Measurements from ENCODE around the gene FANCE. TPM values are rescaled to one million over a fixed set of nuclear protein-coding genes. Genes with fewer than 3 reads are reported as not detected.

FANCE gene
- total RNA-seq, 1 donor from 2014 or later, result 22.3 TPM

DNA sequence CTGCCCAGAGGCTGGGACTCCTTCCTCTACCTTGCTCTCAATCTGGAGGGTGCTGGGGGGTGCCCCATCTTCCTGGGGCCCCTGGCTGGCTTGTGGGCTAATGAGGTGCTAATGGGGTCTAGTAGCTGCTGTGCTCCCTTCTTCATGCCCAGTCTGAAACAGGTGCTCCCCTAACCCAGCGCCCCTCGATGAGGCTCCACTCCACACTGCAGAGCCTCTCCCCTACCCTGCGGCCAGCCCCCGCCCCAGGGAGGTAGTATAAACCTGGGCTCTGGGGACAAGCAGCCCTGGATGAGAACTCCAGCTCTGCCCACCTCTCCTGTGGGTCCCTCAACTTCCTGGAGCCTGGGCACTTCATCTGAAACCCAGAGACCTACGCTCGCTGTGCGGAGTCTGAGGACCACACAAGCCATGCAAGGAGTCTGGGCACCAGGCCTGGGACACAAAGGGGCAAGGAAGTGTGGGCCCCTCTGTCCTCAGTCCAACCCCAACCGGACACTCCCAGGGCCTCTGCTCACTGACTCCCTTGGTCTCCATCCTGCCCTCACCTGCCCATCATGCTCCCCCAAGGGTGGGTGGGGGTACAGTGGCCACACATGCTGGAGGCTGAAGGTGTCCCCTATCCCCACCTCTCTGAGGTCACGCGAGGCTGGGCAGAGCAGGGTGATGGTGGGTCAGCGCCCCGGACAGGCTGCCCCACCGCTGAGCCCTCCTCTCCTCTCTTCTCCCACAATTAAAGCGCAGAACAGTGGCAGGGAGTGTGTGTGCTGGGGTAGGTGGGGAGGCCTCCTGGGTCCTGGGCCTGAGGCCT, 22.2 kb downstream of the FANCE start:
- H3K36me3 Mint-ChIP-seq (ENCODE audit: low read depth), result peaks cover 30% of the 10 kb centered on the region
- intact Hi-C loops (cut with micrococcal nuclease), result no loop called here
- H3K9me3 Mint-ChIP-seq, result no peaks in the 10 kb centered on the region
- no peaks in the 10 kb centered on the region for H3K27me3 Mint-ChIP-seq (ENCODE audit: insufficient read depth)
- no peak for DNase-seq (ENCODE audit: low spot score)
- H3K27ac Mint-ChIP-seq, result no peak overlapping the region
- no peak overlapping the region for H3K4me3 Mint-ChIP-seq
- H3K4me1 Mint-ChIP-seq (ENCODE audit: low read depth), result peaks cover 29% of the 10 kb centered on the region

DNA sequence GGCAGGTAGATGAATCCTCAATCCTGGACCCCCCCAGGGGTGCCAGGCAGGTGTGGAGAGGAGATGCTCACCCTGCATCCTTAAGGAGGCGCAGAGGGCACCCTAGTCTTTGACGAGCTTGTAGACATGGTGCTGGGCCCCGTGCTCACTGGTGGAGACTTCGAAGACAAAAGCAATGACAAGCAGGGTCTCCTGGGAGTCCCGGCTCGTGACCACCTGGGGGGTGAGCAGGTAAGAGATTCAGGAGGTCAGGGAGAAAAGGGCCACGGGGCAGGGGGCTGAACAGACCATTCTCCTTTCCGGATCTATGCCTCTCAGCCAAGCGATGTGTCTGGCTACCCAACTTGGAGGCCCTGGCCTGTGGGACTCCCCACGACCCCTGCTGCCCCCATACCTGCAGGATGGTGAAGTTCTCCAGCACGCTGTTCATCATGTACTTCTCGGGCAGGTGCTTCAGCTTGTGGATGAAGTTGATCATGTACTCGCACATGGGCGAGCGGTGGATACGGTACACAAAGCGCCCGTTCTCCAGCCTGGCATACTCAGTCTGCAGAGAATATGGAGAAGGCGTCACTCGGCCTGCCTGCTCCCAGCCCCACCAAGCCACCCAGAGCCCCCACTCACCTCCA, 22.9 kb downstream of the FANCE start:
- H3K9me3 Mint-ChIP-seq, result no peaks in the 10 kb centered on the region
- H3K36me3 Mint-ChIP-seq (ENCODE audit: low read depth), result peaks cover 23% of the 10 kb centered on the region
- intact Hi-C loops (cut with micrococcal nuclease), result no loop called here
- H3K4me1 Mint-ChIP-seq (ENCODE audit: low read depth), result peaks cover 21% of the 10 kb centered on the region
- H3K4me3 Mint-ChIP-seq, result no peak overlapping the region
- no peak overlapping the region for H3K27ac Mint-ChIP-seq
- no peaks in the 10 kb centered on the region for H3K27me3 Mint-ChIP-seq (ENCODE audit: insufficient read depth)
- no peak for DNase-seq (ENCODE audit: low spot score)

DNA sequence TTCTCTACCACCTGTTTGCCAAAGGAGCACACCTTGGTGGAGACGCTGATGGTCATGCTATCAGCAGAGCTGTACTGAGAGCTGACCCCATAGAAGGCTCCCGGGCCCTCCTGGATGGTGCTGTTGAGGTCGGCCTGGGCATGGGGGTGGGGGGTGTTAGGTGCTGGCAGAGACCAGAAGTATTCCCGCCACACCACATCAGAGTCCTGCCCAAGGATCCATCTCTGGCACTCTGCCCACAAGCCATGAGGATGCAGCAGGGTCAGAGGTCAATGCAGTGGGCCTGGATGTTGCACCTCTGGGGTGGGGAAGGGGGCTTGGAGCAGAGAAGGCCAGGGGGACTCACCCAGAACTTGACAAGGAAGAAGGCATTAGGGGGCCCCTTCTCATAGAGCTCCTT, 23.4 kb downstream of the FANCE start:
- no peak for DNase-seq (ENCODE audit: low spot score)

DNA sequence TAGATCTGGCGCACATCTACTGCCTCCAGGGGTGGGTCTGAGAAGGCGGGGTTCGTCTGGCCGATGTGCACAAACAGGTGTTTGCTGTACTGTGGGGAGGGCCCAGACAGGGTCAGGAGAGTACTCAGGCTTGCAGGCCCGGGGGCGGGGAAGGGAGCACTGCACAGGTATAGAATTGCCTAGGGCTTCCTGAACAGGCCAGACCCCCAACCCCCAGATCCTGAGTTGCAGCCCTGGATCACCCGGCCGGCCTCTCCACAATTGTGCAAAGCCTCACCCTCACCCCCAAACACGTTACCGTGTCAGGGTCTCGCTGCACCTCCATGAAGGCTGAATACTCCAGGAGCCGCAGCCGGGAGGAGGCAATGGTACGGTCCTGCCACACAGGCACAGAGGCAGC, 23.9 kb downstream of the FANCE start:
- H3K9me3 Mint-ChIP-seq, result no peaks in the 10 kb centered on the region
- intact Hi-C loops (cut with micrococcal nuclease), result no loop called here
- H3K36me3 Mint-ChIP-seq (ENCODE audit: low read depth), result peaks cover 14% of the 10 kb centered on the region
- H3K27ac Mint-ChIP-seq, result no peak overlapping the region
- peaks cover 12% of the 10 kb centered on the region for H3K4me1 Mint-ChIP-seq (ENCODE audit: low read depth)
- H3K4me3 Mint-ChIP-seq, result no peak overlapping the region
- DNase-seq (ENCODE audit: low spot score), result no peak
- no peaks in the 10 kb centered on the region for H3K27me3 Mint-ChIP-seq (ENCODE audit: insufficient read depth)

More for the DNA sequence above, 23.4 kb downstream of the FANCE start:
- no peaks in the 10 kb centered on the region for H3K27me3 Mint-ChIP-seq (ENCODE audit: insufficient read depth)
- peaks cover 16% of the 10 kb centered on the region for H3K4me1 Mint-ChIP-seq (ENCODE audit: low read depth)
- no peaks in the 10 kb centered on the region for H3K9me3 Mint-ChIP-seq
- no peak overlapping the region for H3K27ac Mint-ChIP-seq
- peaks cover 18% of the 10 kb centered on the region for H3K36me3 Mint-ChIP-seq (ENCODE audit: low read depth)
- intact Hi-C loops (cut with micrococcal nuclease), result no loop called here
- no peak overlapping the region for H3K4me3 Mint-ChIP-seq

DNA sequence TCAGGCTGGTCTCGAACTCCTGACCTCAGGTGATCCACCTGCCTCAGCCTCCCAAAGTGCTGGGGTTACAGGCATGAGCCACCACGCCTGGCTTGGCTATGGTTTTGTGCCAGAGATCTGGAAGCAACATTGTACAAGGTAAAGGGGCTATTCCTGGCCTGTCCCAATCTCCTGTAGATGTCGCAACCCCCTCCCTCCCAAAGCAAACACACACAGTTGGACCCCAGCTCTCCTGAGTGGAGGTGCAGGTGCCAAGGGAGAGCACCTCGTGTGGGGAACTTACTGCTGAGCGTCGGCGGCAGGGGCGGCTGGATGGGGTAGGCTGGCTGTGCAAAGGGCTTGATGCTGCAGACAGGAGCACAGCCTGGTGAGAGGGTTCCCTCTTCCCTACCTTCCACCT, 24.9 kb downstream of the FANCE start:
- peaks cover 7% of the 10 kb centered on the region for H3K36me3 Mint-ChIP-seq (ENCODE audit: low read depth)
- no peak overlapping the region for H3K4me3 Mint-ChIP-seq
- intact Hi-C loops (cut with micrococcal nuclease), result no loop called here
- H3K27me3 Mint-ChIP-seq (ENCODE audit: insufficient read depth), result no peaks in the 10 kb centered on the region
- DNase-seq (ENCODE audit: low spot score), result no peak
- H3K27ac Mint-ChIP-seq, result no peak overlapping the region
- H3K9me3 Mint-ChIP-seq, result no peaks in the 10 kb centered on the region
- H3K4me1 Mint-ChIP-seq (ENCODE audit: low read depth), result peaks cover 8% of the 10 kb centered on the region

DNA sequence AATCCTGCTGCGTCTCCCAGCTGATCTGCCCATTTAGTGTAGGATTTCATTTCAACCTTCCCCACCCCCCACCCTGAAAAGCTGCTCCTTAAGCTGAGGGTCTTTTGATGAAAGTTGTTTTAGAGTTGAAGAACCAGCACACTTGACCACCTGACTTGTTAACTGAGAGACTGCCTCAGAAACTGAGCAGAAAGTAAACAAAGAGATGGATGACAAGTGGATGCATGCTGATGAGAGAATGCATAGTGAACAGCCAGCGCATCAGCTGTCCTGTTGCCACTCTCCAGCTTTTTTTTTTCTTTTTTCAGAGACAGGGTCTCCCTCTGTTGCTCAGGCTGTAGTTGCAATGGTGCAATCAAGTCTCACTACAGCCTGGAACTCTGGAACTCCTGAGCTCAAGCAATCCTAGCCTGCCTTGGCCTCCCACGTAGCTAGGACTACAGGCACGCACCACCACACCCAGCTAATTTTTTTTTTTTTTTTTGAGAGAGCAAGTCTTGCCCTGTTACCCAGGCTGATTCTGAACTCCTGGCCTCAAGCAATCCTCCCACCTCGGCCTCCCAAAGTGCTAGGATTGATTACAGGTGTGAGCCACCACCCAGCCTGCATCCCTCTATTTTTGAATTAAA, 25.5 kb downstream of the FANCE start:
- Mint-ChIP-seq H3K4me3 (no peak overlapping the region), H3K27ac (no peak overlapping the region), H3K4me1 (ENCODE audit: low read depth) (peaks cover 3% of the 10 kb centered on the region), H3K9me3 (no peaks in the 10 kb centered on the region), H3K36me3 (ENCODE audit: low read depth) (peaks cover 2% of the 10 kb centered on the region), H3K27me3 (ENCODE audit: insufficient read depth) (no peaks in the 10 kb centered on the region)
- intact Hi-C loops (cut with micrococcal nuclease), result no loop called here
- DNase-seq (ENCODE audit: low spot score), result no peak

DNA sequence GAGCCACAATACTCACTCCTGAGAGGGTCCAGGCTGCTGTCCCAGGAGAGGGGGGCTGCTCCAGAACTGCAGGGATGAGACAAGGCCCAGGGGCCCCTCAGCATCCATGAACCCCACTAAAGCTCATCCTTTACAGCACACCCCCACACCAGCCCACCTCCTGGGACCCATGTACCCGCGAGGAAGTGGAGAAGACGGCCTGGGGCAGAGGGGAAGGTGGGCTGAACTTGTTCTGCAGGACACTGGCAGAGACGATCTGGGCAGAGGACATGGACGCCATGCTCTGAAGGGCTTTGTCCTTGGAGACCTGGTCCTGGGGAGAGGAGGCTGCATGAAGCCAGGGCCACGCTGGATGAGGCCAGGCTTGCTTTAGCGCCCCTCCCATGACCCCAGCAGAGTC, 26.1 kb downstream of the FANCE start:
- Mint-ChIP-seq H3K27ac (no peak overlapping the region), H3K9me3 (no peaks in the 10 kb centered on the region), H3K4me3 (no peak overlapping the region), H3K36me3 (ENCODE audit: low read depth) (peaks cover under 1% of the 10 kb centered on the region), H3K27me3 (ENCODE audit: insufficient read depth) (no peaks in the 10 kb centered on the region), H3K4me1 (ENCODE audit: low read depth) (peaks cover 3% of the 10 kb centered on the region)
- intact Hi-C loops (cut with micrococcal nuclease), result no loop called here
- no peak for DNase-seq (ENCODE audit: low spot score)

DNA sequence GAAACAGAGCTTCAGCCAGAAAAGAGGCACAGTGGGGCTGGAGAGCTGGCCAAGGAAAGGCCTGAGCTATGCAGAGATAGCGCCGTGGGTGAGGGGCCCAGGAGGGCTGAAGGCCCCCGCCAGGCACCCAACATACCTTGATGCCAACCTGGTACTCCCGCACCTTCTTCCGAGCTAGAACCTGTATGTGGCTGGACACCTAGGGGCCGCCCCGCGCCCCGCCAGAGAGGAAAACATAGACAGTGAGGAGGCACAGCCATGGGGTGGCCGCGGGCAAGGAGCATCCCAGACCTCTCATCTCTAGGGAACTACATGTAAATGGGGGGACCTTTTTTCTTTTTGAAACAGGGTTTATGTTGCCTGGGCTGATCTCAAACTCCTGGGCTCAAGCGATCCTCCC, 28.0 kb downstream of the FANCE start:
- H3K36me3 Mint-ChIP-seq (ENCODE audit: low read depth), result no peaks in the 10 kb centered on the region
- H3K4me1 Mint-ChIP-seq (ENCODE audit: low read depth), result peaks cover 3% of the 10 kb centered on the region
- intact Hi-C loops (cut with micrococcal nuclease), result no loop called here
- H3K4me3 Mint-ChIP-seq, result no peak overlapping the region
- no peak overlapping the region for H3K27ac Mint-ChIP-seq
- no peaks in the 10 kb centered on the region for H3K9me3 Mint-ChIP-seq
- peaks cover 2% of the 10 kb centered on the region for H3K27me3 Mint-ChIP-seq (ENCODE audit: insufficient read depth)
- DNase-seq (ENCODE audit: low spot score), result no peak

DNA sequence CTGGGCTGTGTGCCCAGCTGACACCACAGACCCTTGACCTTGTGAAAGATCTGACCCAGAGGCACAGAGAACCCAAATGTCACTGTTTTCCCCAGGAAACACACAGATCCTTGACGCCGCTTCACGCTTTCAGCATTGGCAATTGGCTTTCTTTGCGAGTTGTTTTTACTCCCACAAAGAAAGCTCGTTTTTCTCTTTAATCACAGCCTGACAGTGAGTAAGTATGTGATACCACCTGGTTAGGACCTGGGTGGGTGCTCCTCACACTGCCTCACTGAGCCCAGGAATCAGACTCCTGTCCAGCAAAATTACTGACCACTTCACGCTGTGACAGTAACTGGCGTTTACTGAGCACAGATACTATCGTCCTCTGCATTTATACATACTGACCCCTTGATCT, 29.1 kb downstream of the FANCE start:
- Mint-ChIP-seq H3K36me3 (ENCODE audit: low read depth) (no peaks in the 10 kb centered on the region), H3K4me3 (no peak overlapping the region), H3K27ac (no peak overlapping the region), H3K9me3 (no peaks in the 10 kb centered on the region), H3K4me1 (ENCODE audit: low read depth) (no peaks in the 10 kb centered on the region), H3K27me3 (ENCODE audit: insufficient read depth) (peaks cover 2% of the 10 kb centered on the region)
- intact Hi-C loops (cut with micrococcal nuclease), result no loop called here
- DNase-seq (ENCODE audit: low spot score), result no peak

DNA sequence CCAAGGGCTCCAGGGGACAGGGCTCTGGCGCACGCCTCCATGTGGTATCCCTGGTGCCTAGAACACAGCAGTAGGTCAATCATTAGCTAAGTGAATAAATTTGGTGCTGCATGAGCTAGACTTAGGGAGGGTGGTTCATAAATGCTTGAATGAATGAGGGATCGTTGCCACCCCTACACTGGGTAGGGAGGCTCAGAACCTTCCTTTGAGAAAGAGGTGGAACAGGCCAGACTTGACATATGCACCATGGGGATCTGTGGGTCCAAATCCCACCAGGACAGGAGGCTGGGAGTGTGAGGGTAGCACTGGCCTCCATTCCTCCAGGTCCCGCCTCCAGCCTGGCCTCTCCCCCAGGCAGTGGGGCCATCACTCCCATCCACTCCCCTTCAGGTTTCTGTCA, 30.9 kb downstream of the FANCE start:
- Mint-ChIP-seq H3K27ac (no peak overlapping the region), H3K36me3 (ENCODE audit: low read depth) (no peaks in the 10 kb centered on the region), H3K9me3 (no peaks in the 10 kb centered on the region), H3K4me3 (no peak overlapping the region), H3K4me1 (ENCODE audit: low read depth) (no peaks in the 10 kb centered on the region), H3K27me3 (ENCODE audit: insufficient read depth) (peaks cover 2% of the 10 kb centered on the region)
- no peak for DNase-seq (ENCODE audit: low spot score)
- intact Hi-C loops (cut with micrococcal nuclease), result no loop called here

DNA sequence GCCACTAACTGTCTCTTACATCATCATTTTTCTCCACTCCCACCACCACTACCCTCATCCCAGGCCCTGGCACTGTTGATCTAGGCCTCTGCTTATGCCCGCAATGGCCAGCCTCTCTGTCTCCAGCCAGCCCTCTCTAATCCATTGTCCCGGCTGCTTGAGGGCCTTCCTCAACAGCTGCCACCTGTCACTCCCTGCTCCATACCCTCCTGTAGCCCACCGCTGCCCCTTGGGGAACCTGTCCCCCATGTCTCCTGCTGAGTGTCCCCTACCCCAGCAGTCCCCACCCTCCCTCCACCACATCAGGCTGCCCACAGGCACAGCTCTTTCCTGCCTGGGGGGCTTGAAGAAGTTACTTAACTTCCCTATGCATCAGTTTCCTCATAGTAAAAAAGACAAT, 31.4 kb downstream of the FANCE start:
- intact Hi-C loops (cut with micrococcal nuclease), result no loop called here
- Mint-ChIP-seq H3K36me3 (ENCODE audit: low read depth) (no peaks in the 10 kb centered on the region), H3K27me3 (ENCODE audit: insufficient read depth) (peaks cover 2% of the 10 kb centered on the region), H3K27ac (no peak overlapping the region), H3K4me1 (ENCODE audit: low read depth) (no peaks in the 10 kb centered on the region), H3K4me3 (no peak overlapping the region), H3K9me3 (no peaks in the 10 kb centered on the region)
- no peak for DNase-seq (ENCODE audit: low spot score)

DNA sequence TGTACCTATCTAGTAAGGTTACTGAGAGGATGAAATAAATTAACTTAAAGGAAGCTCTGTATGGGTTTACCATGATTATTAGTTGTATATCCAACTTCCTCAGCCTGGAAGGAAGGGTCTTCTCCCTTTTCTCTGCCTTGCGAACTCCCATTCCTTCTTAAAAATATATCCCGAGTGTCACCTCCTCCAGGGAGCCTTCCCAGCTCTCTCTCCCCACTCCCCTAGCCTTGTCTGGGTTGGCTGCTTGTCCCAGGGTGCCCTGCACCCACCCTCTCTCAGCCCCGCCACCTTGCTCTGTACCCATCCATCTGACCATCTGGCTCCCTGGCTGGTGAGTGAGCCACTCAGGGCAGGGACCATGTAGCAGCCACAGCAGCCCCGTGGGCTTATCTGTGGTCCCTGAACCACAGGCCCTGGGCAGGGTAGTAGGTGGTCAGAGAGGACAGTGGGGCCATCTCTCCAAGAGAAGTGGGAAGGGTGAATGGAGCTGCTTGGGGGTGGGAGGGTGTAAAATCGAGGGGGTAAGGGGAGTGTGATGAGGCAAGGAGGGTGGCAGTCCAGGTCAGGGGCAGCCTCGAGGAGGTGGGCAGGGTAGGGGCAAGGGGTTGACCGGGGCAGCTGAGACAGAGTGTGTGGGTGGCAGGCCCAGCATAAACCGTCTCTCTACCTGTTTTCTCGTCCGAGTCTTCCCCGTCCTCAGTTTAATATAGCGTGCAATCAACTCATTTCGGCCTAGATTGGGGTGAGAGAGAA, 31.9 kb downstream of the FANCE start:
- Mint-ChIP-seq H3K27me3 (ENCODE audit: insufficient read depth) (peaks cover 2% of the 10 kb centered on the region), H3K4me3 (no peak overlapping the region), H3K36me3 (ENCODE audit: low read depth) (no peaks in the 10 kb centered on the region), H3K4me1 (ENCODE audit: low read depth) (no peaks in the 10 kb centered on the region), H3K27ac (no peak overlapping the region), H3K9me3 (no peaks in the 10 kb centered on the region)
- intact Hi-C loops (cut with micrococcal nuclease), result no loop called here
- no peak for DNase-seq (ENCODE audit: low spot score)

DNA sequence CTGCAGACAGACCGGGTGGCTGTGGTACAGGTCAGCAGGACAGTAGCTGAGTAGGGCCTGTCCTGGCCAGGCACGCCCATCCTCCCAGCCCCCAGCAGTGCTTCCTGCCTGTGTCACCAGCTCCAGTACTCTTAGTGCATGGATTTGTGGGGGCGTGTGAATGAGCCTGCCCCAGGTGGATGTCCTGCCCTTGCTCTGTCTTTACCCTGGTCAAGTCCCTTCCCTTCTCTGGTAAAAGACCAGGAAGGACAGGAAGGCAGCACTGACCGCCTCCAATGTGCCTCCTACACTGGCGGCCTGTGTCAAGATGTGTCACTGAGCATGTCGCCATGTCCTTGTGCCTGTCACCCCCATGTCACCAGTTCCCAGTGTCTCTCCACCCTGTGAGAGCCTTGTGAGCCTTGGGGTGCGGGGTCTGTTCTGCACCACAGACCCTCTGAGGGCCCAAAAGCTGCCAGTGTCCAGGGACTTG, 32.8 kb downstream of the FANCE start:
- no peaks in the 10 kb centered on the region for H3K9me3 Mint-ChIP-seq
- H3K27me3 Mint-ChIP-seq (ENCODE audit: insufficient read depth), result peaks cover 2% of the 10 kb centered on the region
- H3K4me3 Mint-ChIP-seq, result no peak overlapping the region
- intact Hi-C loops (cut with micrococcal nuclease), result no loop called here
- DNase-seq (ENCODE audit: low spot score), result no peak
- no peaks in the 10 kb centered on the region for H3K36me3 Mint-ChIP-seq (ENCODE audit: low read depth)
- H3K4me1 Mint-ChIP-seq (ENCODE audit: low read depth), result no peaks in the 10 kb centered on the region
- no peak overlapping the region for H3K27ac Mint-ChIP-seq

Measured in activated T-helper 1 cell treated with anti-CD3 and anti-CD28 coated beads, Interleukin-12 subunit alpha, Interleukin-12 subunit beta, Interleukin-2, Interleukin-4 antibody, amounts not matched to agents 30 ng/mL and 10 ng/mL and 1 ng/mL, durations not matched to agents 14 hours and 24 hours and 36 hours (primary cell).